GM23338 (cell line): ENCODE measurements around the gene IDS. TPM values are rescaled to one million over a fixed set of nuclear protein-coding genes. Genes with fewer than 3 reads are reported as not detected.
A peak's percentile ranks its signal among the peaks of the same experiment; 100 is the strongest.

ENCODE experiments used
- ATAC-seq: fragments of 200-7000 bp; cut with Tn5 transposase; 3 replicates; pipeline ENCODE4 v1.9.1; 2020
- DNase-seq: peaks from one replicate; pipeline ENCODE4 v3.0.0-alpha.2; 2015; ENCODE audit warnings: low spot score
- H2AFZ ChIP-seq: fragments of 200-600 bp; sonication (generic); 2 replicates; pipeline ENCODE4 v1.8.0; 2016; ENCODE audit warnings: antibody characterized with exemption, mild to moderate bottlenecking, moderate library complexity
- H3F3A ChIP-seq: fragments of 200-600 bp; sonication (generic); replicated peaks from 2 replicates; pipeline ENCODE4 v1.8.0; 2017; ENCODE audit warnings: antibody characterized with exemption, mixed run types, low read depth
- H3K27ac ChIP-seq: fragments of 200-600 bp; sonication (generic); 2 replicates; pipeline ENCODE4 v1.6.1; 2016; ENCODE audit warnings: low read depth
- H3K27me3 ChIP-seq: fragments of 200-600 bp; sonication (generic); 2 replicates; pipeline ENCODE4 v1.8.0; 2016; ENCODE audit warnings: mild to moderate bottlenecking, mixed run types, moderate library complexity; ENCODE audit not compliant: insufficient read depth
- H3K36me3 ChIP-seq: fragments of 200-600 bp; sonication (generic); 2 replicates; pipeline ENCODE4 v1.8.0; 2016; ENCODE audit warnings: mild to moderate bottlenecking; ENCODE audit not compliant: insufficient read depth
- H3K4me1 ChIP-seq: fragments of 200-600 bp; sonication (generic); 2 replicates; pipeline ENCODE4 v1.8.0; 2016; ENCODE audit warnings: mild to moderate bottlenecking, moderate library complexity; ENCODE audit not compliant: insufficient read depth
- H3K4me2 ChIP-seq: fragments of 200-600 bp; sonication (generic); 2 replicates; pipeline ENCODE4 v1.7.1; 2017; ENCODE audit warnings: mixed run types
- H3K4me3 ChIP-seq: fragments of 200-600 bp; sonication (generic); 2 replicates; pipeline ENCODE4 v1.6.1; 2016; ENCODE audit warnings: mixed run types
- H3K79me2 ChIP-seq: fragments of 200-600 bp; sonication (generic); replicated peaks from 2 replicates; pipeline ENCODE4 v1.8.0; 2017; ENCODE audit warnings: mild to moderate bottlenecking; ENCODE audit not compliant: insufficient read depth
- H3K9me2 ChIP-seq: fragments of 200-600 bp; sonication (generic); 2 replicates; pipeline ENCODE4 v1.8.0; 2017; ENCODE audit not compliant: insufficient read depth
- H4K20me1 ChIP-seq: fragments of 200-600 bp; sonication (generic); replicated peaks from 2 replicates; pipeline ENCODE4 v1.8.0; 2017; ENCODE audit warnings: mild to moderate bottlenecking; ENCODE audit not compliant: insufficient read depth
- H3K27ac Mint-ChIP-seq: 2 replicates; pipeline ENCODE4 v1.8.0; 2020; ENCODE audit warnings: inconsistent platforms, mild to moderate bottlenecking, moderate library complexity, mixed read lengths
- H3K27me3 Mint-ChIP-seq: 3 replicates; pipeline ENCODE4 v1.8.0; 2022; ENCODE audit warnings: low read depth, mild to moderate bottlenecking, moderate library complexity, mixed read lengths, inconsistent platforms; ENCODE audit not compliant: insufficient read depth, poor library complexity
- H3K36me3 Mint-ChIP-seq: 3 replicates; pipeline ENCODE4 v1.8.0; 2021; ENCODE audit warnings: low read depth, mild to moderate bottlenecking, inconsistent platforms, moderate library complexity, mixed read lengths
- H3K4me1 Mint-ChIP-seq: 3 replicates; pipeline ENCODE4 v1.8.0; 2020; ENCODE audit warnings: mild to moderate bottlenecking, inconsistent platforms, mixed read lengths
- H3K4me3 Mint-ChIP-seq: 3 replicates; pipeline ENCODE4 v1.8.0; 2021; ENCODE audit warnings: moderate library complexity, mild to moderate bottlenecking, inconsistent platforms, mixed read lengths
- H3K9me3 Mint-ChIP-seq: 3 replicates; pipeline ENCODE4 v1.8.0; 2020; ENCODE audit warnings: moderate library complexity, mild to moderate bottlenecking, inconsistent platforms, mixed read lengths
- CREB1 ChIP-seq: fragments of 250-450 bp; sonication (Bioruptor Pico); IDR thresholded peaks from 2 replicates; pipeline ENCODE4 v1.5.0; 2020; ENCODE audit warnings: low read depth, mild to moderate bottlenecking, moderate library complexity
- EZH2phosphoT487 ChIP-seq: fragments of 200-600 bp; sonication (generic); IDR thresholded peaks from one replicate; pipeline ENCODE4 v1.8.1; 2018; ENCODE audit warnings: antibody characterized with exemption; ENCODE audit not compliant: unreplicated experiment
- STAT1 ChIP-seq: IDR thresholded peaks from one replicate; pipeline ENCODE4 v1.6.1; 2016; ENCODE audit warnings: antibody characterized with exemption; ENCODE audit not compliant: unreplicated experiment
- ZNF114 ChIP-seq: fragments of 250-450 bp; sonication (Bioruptor Pico); IDR thresholded peaks from 2 replicates; pipeline ENCODE4 v1.5.0; 2020; ENCODE audit warnings: mild to moderate bottlenecking, moderate library complexity
- ZNF462 ChIP-seq: fragments of 250-450 bp; sonication (Bioruptor Pico); IDR thresholded peaks from 2 replicates; pipeline ENCODE4 v1.5.0; 2020; ENCODE audit warnings: mild to moderate bottlenecking, moderate library complexity
- polyA plus RNA-seq: library from polyadenylated mRNA; unstranded; fragments of >200 nt; fragmentation: Nextera tagmentation; extraction: Ambion mirVana; gene quantifications from 2 replicates; pipeline ENCODE4 v1.2.1, GENCODE V29; 2016
- total RNA-seq: library from RNA; depleted of rRNA; stranded (reverse); fragments of >200 nt; shearing (Covaris generic); gene quantifications from 2 replicates; pipeline ENCODE4 v1.2.3, GENCODE V29; 2014
- TF ChIP-seq, protein P1 (sequence below), 2 experiments: fragments of 200-600 bp in 1 of 2; sonication (generic) in 1 of 2; conservative IDR thresholded peaks; 2 replicates each; pipeline versions ENCODE4 v1.5.1 to v1.6.1; 2016 to 2017; ENCODE audit warnings: antibody characterized with exemption in 2 of 2, low read depth in 2 of 2, mild to moderate bottlenecking in 2 of 2, moderate library complexity in 1 of 2

Gene IDS
- total and polyA plus RNA-seq, 2 experiments from 2014 or later, result 8.2 to 12.3 TPM

DNA sequence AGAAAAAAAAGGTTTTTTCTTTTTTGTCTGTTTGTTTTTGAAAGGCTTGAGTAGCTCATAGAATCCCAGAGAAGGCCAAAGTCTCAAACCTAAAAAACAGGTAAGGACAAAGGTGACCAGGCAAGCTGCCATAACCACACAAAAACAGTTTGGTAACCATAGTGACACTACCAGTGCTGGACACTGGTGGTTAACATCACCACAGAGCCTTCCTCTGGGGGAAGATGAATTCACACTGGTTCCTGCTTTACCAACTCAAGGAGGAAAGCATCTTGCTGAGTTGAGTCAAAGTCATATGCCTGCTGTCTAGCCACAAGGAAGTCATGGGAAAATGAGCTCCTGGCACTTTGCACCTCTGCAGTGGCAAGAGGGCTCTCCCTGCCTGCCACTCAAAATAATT lies 32.5 kb downstream of the IDS start (continued):
- TF ChIP-seq, protein P1, sequence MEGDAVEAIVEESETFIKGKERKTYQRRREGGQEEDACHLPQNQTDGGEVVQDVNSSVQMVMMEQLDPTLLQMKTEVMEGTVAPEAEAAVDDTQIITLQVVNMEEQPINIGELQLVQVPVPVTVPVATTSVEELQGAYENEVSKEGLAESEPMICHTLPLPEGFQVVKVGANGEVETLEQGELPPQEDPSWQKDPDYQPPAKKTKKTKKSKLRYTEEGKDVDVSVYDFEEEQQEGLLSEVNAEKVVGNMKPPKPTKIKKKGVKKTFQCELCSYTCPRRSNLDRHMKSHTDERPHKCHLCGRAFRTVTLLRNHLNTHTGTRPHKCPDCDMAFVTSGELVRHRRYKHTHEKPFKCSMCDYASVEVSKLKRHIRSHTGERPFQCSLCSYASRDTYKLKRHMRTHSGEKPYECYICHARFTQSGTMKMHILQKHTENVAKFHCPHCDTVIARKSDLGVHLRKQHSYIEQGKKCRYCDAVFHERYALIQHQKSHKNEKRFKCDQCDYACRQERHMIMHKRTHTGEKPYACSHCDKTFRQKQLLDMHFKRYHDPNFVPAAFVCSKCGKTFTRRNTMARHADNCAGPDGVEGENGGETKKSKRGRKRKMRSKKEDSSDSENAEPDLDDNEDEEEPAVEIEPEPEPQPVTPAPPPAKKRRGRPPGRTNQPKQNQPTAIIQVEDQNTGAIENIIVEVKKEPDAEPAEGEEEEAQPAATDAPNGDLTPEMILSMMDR (conservative IDR thresholded peaks at IDR 0.05; ENCODE audit: low read depth in 2 of 2), result no peak
- no peak for TF ChIP-seq STAT1
- TF ChIP-seq EZH2phosphoT487, result no peak
- no peak for TF ChIP-seq CREB1 (CRISPR knock-in tag)
- TF ChIP-seq ZNF462 (CRISPR knock-in tag), result no peak

DNA sequence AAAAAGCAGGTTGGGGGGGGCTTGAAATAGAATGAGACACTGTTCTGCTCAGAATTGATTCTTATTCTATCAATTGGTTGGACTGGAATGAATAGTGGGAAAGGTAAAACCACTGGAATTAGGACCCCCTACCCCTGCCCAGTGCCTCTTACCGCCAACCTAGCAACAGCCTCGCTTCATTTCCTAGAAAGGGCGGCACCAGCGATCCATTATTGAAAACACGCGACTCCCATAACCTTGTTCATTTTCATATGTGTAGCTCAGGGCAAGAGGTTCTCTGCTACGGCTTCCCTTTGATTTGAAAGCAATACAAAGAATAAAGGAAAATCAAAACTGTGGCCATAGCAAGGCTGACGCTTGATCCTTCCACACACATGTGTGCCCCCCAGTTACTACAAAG lies 33.7 kb downstream of the IDS start:
- H3K36me3 Mint-ChIP-seq, result no peaks in the 10 kb centered on the region
- Histone ChIP-seq H3K4me3 (no peak overlapping the region), H3F3A (no peaks in the 10 kb centered on the region), H3K36me3 (no peaks in the 10 kb centered on the region), H3K4me2 (no peak overlapping the region), H3K79me2 (no peaks in the 10 kb centered on the region), H3K27ac (no peak overlapping the region), H4K20me1 (no peaks in the 10 kb centered on the region), H3K4me1 (no peaks in the 10 kb centered on the region), H2AFZ (peak overlapping the region; percentile 84), H3K9me2 (no peaks in the 10 kb centered on the region), H3K27me3 (no peaks in the 10 kb centered on the region)
- no peaks in the 10 kb centered on the region for H3K9me3 Mint-ChIP-seq
- ATAC-seq (no peak), DNase-seq (no peak)
- peaks cover 3% of the 10 kb centered on the region for H3K27me3 Mint-ChIP-seq
- H3K4me3 Mint-ChIP-seq, result no peak overlapping the region
- H3K27ac Mint-ChIP-seq, result no peak overlapping the region
- H3K4me1 Mint-ChIP-seq, result 0 out of 3 replicates have a peak, but pooled peaks cover 3% of the 10 kb centered on the region
- TF ChIP-seq CREB1 (CRISPR knock-in tag) (no peak), ZNF114 (CRISPR knock-in tag) (no peak), EZH2phosphoT487 (no peak)
